ENCODE results near the gene OSCP1. TPM values are rescaled to one million over a fixed set of nuclear protein-coding genes. Genes with fewer than 3 reads are reported as not detected.

Gene OSCP1
- total RNA-seq, 2 donors from 2014 or later, result 11.5 to 16.9 TPM

- no peak overlapping the region for H3K4me3 ChIP-seq
- H3K9me3 ChIP-seq, result no peaks in the 10 kb centered on the region
- H3K36me3 ChIP-seq, result no peaks in the 10 kb centered on the region
- ATAC-seq (ENCODE audit: insufficient number of reproducible peaks, low FRiP score, low read depth) (no peak), DNase-seq (ENCODE audit: low spot score) (no peak)
- no peaks in the 10 kb centered on the region for H3K27me3 ChIP-seq (replicated peaks; ENCODE audit: insufficient read depth)
- H3K27ac ChIP-seq, result no peak overlapping the region
- TF ChIP-seq CTCF (IDR thresholded peaks at IDR 0.05), result no peak
- H3K4me1 ChIP-seq (ENCODE audit: control insufficient read depth in 1 of 2, low read depth in 2 of 2), result no peaks in the 10 kb centered on the region
Observed at GRCh38 chr1:36472656-36473055, 22.4 kb upstream of the OSCP1 start.

GRCh38 chr1:36471830-36472641 lies 21.8 kb upstream of the OSCP1 start:
- H3K27me3 ChIP-seq (replicated peaks; ENCODE audit: insufficient read depth), result no peaks in the 10 kb centered on the region
- H3K27ac ChIP-seq, result no peak overlapping the region
- no peak overlapping the region for H3K4me3 ChIP-seq
- no peak for TF ChIP-seq CTCF (IDR thresholded peaks at IDR 0.05)
- ATAC-seq (ENCODE audit: insufficient number of reproducible peaks, low FRiP score, low read depth) (peak; percentile 20), DNase-seq (ENCODE audit: low spot score) (no peak)
- no peaks in the 10 kb centered on the region for H3K4me1 ChIP-seq (ENCODE audit: control insufficient read depth in 1 of 2, low read depth in 2 of 2)
- H3K9me3 ChIP-seq, result no peaks in the 10 kb centered on the region
- H3K36me3 ChIP-seq, result no peaks in the 10 kb centered on the region

GRCh38 chr1:36469163-36469562 lies 18.9 kb upstream of the OSCP1 start:
- Histone ChIP-seq H3K9me3 (no peaks in the 10 kb centered on the region), H3K27ac (no peak overlapping the region), H3K36me3 (no peaks in the 10 kb centered on the region), H3K4me1 (ENCODE audit: control insufficient read depth in 1 of 2, low read depth in 2 of 2) (peaks cover 3 to 8% of the 10 kb centered on the region in 2 donors), H3K4me3 (no peak overlapping the region), H3K27me3 (replicated peaks; ENCODE audit: insufficient read depth) (no peaks in the 10 kb centered on the region)
- DNase-seq (ENCODE audit: low spot score) (no peak), ATAC-seq (ENCODE audit: insufficient number of reproducible peaks, low FRiP score, low read depth) (no peak)
- no peak for TF ChIP-seq CTCF (IDR thresholded peaks at IDR 0.05)

- H3K27me3 ChIP-seq (replicated peaks; ENCODE audit: insufficient read depth), result no peaks in the 10 kb centered on the region
- no peak overlapping the region for H3K27ac ChIP-seq
- no peak for ATAC-seq (ENCODE audit: insufficient number of reproducible peaks, low FRiP score, low read depth)
- H3K36me3 ChIP-seq, result no peaks in the 10 kb centered on the region
- DNase-seq (ENCODE audit: low spot score), result no peak
- no peak overlapping the region for H3K4me3 ChIP-seq
- no peaks in the 10 kb centered on the region for H3K9me3 ChIP-seq
- no peak for TF ChIP-seq CTCF (IDR thresholded peaks at IDR 0.05)
- peaks cover 10 to 16% of the 10 kb centered on the region in 2 donors for H3K4me1 ChIP-seq (ENCODE audit: control insufficient read depth in 1 of 2, low read depth in 2 of 2)
Observed at GRCh38 chr1:36467700-36468455, 17.6 kb upstream of the OSCP1 start.

GRCh38 chr1:36467027-36467410 lies 16.8 kb upstream of the OSCP1 start:
- no peak for DNase-seq (ENCODE audit: low spot score)
- no peak for TF ChIP-seq CTCF (IDR thresholded peaks at IDR 0.05)

More at GRCh38 chr1:36467027-36467410, 16.8 kb upstream of the OSCP1 start:
- H3K27me3 ChIP-seq (replicated peaks; ENCODE audit: insufficient read depth), result no peaks in the 10 kb centered on the region
- no peak overlapping the region for H3K27ac ChIP-seq
- peaks cover 11 to 18% of the 10 kb centered on the region in 2 donors for H3K4me1 ChIP-seq (ENCODE audit: control insufficient read depth in 1 of 2, low read depth in 2 of 2)
- H3K36me3 ChIP-seq, result no peaks in the 10 kb centered on the region
- ATAC-seq (ENCODE audit: insufficient number of reproducible peaks, low FRiP score, low read depth), result no peak
- H3K4me3 ChIP-seq, result no peak overlapping the region
- no peaks in the 10 kb centered on the region for H3K9me3 ChIP-seq

Measured in thoracic aorta (tissue), 2 donors.